ENCODE data around the gene PDIA6. TPM values are rescaled to one million over a fixed set of nuclear protein-coding genes. Genes with fewer than 3 reads are reported as not detected.

Gene PDIA6
- total and polyA plus RNA-seq, 2 of the 4 experiments (the other 2 are of a cell fraction): 204 to 349 TPM

- no peaks in the 10 kb centered on the region for H4K20me1 ChIP-seq (ENCODE audit: insufficient read depth, low read length)
- no peak overlapping the region for H3K23ac ChIP-seq (ENCODE audit: low read depth, low read length)
- no peaks in the 10 kb centered on the region for H3K79me1 ChIP-seq (ENCODE audit: low read depth in 1 of 2, low read length in 2 of 2)
- ATAC-seq (ENCODE audit: low read depth) (no peak), DNase-seq (no peak)
- H3K36me3 ChIP-seq (ENCODE audit: control insufficient read depth, insufficient read depth, low read length): no peaks in the 10 kb centered on the region
- H3K4ac ChIP-seq (ENCODE audit: low read depth, low read length): no peak overlapping the region
- H3K9me3 ChIP-seq (ENCODE audit: control insufficient read depth, insufficient read depth, low read length): no peaks in the 10 kb centered on the region
- H3K4me1 ChIP-seq (ENCODE audit: control insufficient read depth, insufficient read depth, low read length): no peaks in the 10 kb centered on the region
- no peak overlapping the region for H3K56ac ChIP-seq (ENCODE audit: extremely low read depth, insufficient read depth, low read length)
- no peak overlapping the region for H4K8ac ChIP-seq (ENCODE audit: low read depth in 2 of 2, low read length in 2 of 2)
- H2BK15ac ChIP-seq (ENCODE audit: low read depth, low read length): no peak overlapping the region
- dilution Hi-C loops (cut with HindIII; ENCODE audit: low sequenced_read_pairs, unreplicated experiment) (no loop called here), in situ Hi-C loops (cut with MboI; ENCODE audit: low sequenced_read_pairs) (no loop called here), intact Hi-C loops (cut with micrococcal nuclease) (no loop called here)
- no peak overlapping the region for H2BK20ac ChIP-seq (ENCODE audit: low read depth, low read length)
- H3K18ac ChIP-seq (ENCODE audit: low read depth, low read length): no peak overlapping the region
- BruUV-seq (replicated peaks): no TSS peak
- no peak overlapping the region for H3K14ac ChIP-seq (replicated peaks; ENCODE audit: low read depth, low read length)
- POLR2A ChIA-PET (ENCODE audit: unreplicated experiment): no interaction called here
- H4K5ac ChIP-seq (ENCODE audit: low read depth, low read length): no peak overlapping the region
- CTCF ChIA-PET: no interaction called here
- H3K9ac ChIP-seq (ENCODE audit: low read depth, low read length): no peak overlapping the region
- H3K4me3 ChIP-seq (ENCODE audit: insufficient read depth, low read depth, low read length): no peak overlapping the region
- no peak overlapping the region for H2AK5ac ChIP-seq (ENCODE audit: low read depth, low read length)
- no peak overlapping the region for H2BK120ac ChIP-seq (ENCODE audit: low read depth, low read length)
- H4K91ac ChIP-seq (ENCODE audit: insufficient read depth, low read depth, low read length): no peak overlapping the region
- no peaks in the 10 kb centered on the region for H3K9me1 ChIP-seq (ENCODE audit: insufficient read depth, low read length)
- no peak overlapping the region for H2AFZ ChIP-seq (replicated peaks; ENCODE audit: low read length, poor library complexity)
- TF ChIP-seq NFE2L2 (IDR thresholded peaks at IDR 0.05; ENCODE audit: low read depth, low read length): no peak
- no peak for TF ChIP-seq SMC3 (IDR thresholded peaks at IDR 0.05; ENCODE audit: low read depth, low read length)
- no peak for TF ChIP-seq MAFK (IDR thresholded peaks at IDR 0.05; ENCODE audit: low read depth, low read length)
- H3K27me3 ChIP-seq (ENCODE audit: control insufficient read depth, insufficient read depth, low read length): peaks cover 35% of the 10 kb centered on the region
- no peak overlapping the region for H3K27ac ChIP-seq (ENCODE audit: insufficient read depth, low read length)
- H2AK9ac ChIP-seq (replicated peaks; ENCODE audit: low read depth, low read length, poor library complexity): no peak overlapping the region
- no peak overlapping the region for H3K4me2 ChIP-seq (ENCODE audit: low read depth, low read length)
- no peak overlapping the region for H2BK5ac ChIP-seq (ENCODE audit: low read depth, low read length, poor library complexity, severe bottlenecking)
- WGBS, 2 experiments (ENCODE audit: extremely low coverage in 2 of 2, insufficient read length in 1 of 2): 88% methylated on average over 1 of the region's 7 CpGs; no CpG with 5 or more reads in 1 of the 2 experiments
Observed at GRCh38 chr2:10753156-10753555, 59.4 kb downstream of the PDIA6 start.
